ENCODE results near the gene AGAP5. TPM values are rescaled to one million over a fixed set of nuclear protein-coding genes. Genes with fewer than 3 reads are reported as not detected.

AGAP5 gene
- total and polyA plus RNA-seq, 10 of the 15 experiments (the other 5 are each of a cell fraction or from before 2014, with no cell fraction given) = 0.68 to 8.5 (median 6.7) TPM; not detected in 1

- DNase-seq (ENCODE audit: low read depth, low spot score) = peak; percentile 65
- no peaks in the 10 kb centered on the region for H4K20me1 ChIP-seq (ENCODE audit: control insufficient read depth, insufficient read depth)
- peaks cover 25% of the 10 kb centered on the region for H3K4me1 ChIP-seq (ENCODE audit: control insufficient read depth, insufficient read depth, low read length)
- no peaks in the 10 kb centered on the region for H3K27me3 ChIP-seq (replicated peaks in 1 of 2; ENCODE audit: control insufficient read depth in 2 of 2, insufficient read depth in 2 of 2, low read length in 1 of 2)
- ATAC-seq = peak; percentile 70
- no TSS peak for BruUV-seq (replicated peaks)
- intact Hi-C loops (cut with micrococcal nuclease; ENCODE audit: unreplicated experiment) (loop anchor here (10.0 kb wide), 1 partner anchor 134 kb away; the partner anchor contains the start of genes CHCHD1 and ZSWIM8), in situ Hi-C loops (cut with MboI) (no loop called here)
- H3K4me2 ChIP-seq (ENCODE audit: control insufficient read depth, insufficient read depth) = peak overlapping the region; percentile 62
- ChIA-PET CTCF (interaction anchor here (1.2 to 2.0 kb wide), 4 partner anchors 108 to 228 kb away, joined by 4 to 8 read pairs (median 4); no protein-coding TSS in a partner anchor), POLR2A (interaction anchor here (0.6 to 1.7 kb wide), 9 partner anchors 8 to 555 kb away, joined by 3 to 6 read pairs (median 3); no protein-coding TSS in a partner anchor), RAD21 (ENCODE audit: unreplicated experiment) (interaction anchor here (0.7 to 3.5 kb wide), 16 partner anchors 67 to 238 kb away, joined by 3 to 13 read pairs (median 3); partner anchors contain the start of gene SEC24C), SMC1A (ENCODE audit: uncharacterized antibody, unreplicated experiment) (interaction anchor here (0.7 to 4.8 kb wide), 18 partner anchors 11 to 461 kb away, joined by 3 to 23 read pairs (median 3); partner anchors contain the start of genes CHCHD1, SEC24C and USP54)
- no peaks in the 10 kb centered on the region for H3K9me3 ChIP-seq (replicated peaks; ENCODE audit: control insufficient read depth, insufficient read depth, low read length)
- peak overlapping the region; percentile 77 for H3K27ac ChIP-seq (ENCODE audit: control insufficient read depth, insufficient read depth)
- no peak overlapping the region for H3K4me3 ChIP-seq
- FAIRE-seq = peak; percentile 74
- H3K79me2 ChIP-seq (ENCODE audit: control insufficient read depth, insufficient read depth, low read length) = no peaks in the 10 kb centered on the region
- no peaks in the 10 kb centered on the region for H3K36me3 ChIP-seq (ENCODE audit: control insufficient read depth in 2 of 2, insufficient read depth in 2 of 2, low read length in 1 of 2)
- peak overlapping the region; percentile 34; the same call in 1 of the 2 replicates for H3K9ac ChIP-seq (ENCODE audit: control insufficient read depth, insufficient read depth, low read length)
- WGBS (ENCODE audit: insufficient coverage, insufficient replicate concordance, low lambda C conversion rate, missing lambda C conversion rate) = 25% methylated on average over 5 of the region's 5 CpGs
- peak overlapping the region; percentile 61 for H2AFZ ChIP-seq (ENCODE audit: control insufficient read depth, low read depth, low read length)
- TF ChIP-seq SIX5 (IDR thresholded peaks at IDR 0.05; ENCODE audit: low read depth, low read length, severe bottlenecking) (no peak), BACH1 (IDR thresholded peaks at IDR 0.05; ENCODE audit: borderline replicate concordance) (no peak), REST (IDR thresholded peaks at IDR 0.05; ENCODE audit: low read depth, low read length) (no peak), TAF1 (IDR thresholded peaks at IDR 0.05; ENCODE audit: borderline replicate concordance, low read depth, low read length) (no peak), RELB (IDR thresholded peaks at IDR 0.05; ENCODE audit: low read depth) (peak; percentile 70; the same call in 1 of the 2 replicates), ZBTB4 (CRISPR knock-in tag; IDR thresholded peaks at IDR 0.05) (no peak)
- TF ChIP-seq, protein P1, sequence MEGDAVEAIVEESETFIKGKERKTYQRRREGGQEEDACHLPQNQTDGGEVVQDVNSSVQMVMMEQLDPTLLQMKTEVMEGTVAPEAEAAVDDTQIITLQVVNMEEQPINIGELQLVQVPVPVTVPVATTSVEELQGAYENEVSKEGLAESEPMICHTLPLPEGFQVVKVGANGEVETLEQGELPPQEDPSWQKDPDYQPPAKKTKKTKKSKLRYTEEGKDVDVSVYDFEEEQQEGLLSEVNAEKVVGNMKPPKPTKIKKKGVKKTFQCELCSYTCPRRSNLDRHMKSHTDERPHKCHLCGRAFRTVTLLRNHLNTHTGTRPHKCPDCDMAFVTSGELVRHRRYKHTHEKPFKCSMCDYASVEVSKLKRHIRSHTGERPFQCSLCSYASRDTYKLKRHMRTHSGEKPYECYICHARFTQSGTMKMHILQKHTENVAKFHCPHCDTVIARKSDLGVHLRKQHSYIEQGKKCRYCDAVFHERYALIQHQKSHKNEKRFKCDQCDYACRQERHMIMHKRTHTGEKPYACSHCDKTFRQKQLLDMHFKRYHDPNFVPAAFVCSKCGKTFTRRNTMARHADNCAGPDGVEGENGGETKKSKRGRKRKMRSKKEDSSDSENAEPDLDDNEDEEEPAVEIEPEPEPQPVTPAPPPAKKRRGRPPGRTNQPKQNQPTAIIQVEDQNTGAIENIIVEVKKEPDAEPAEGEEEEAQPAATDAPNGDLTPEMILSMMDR (IDR thresholded peaks at IDR 0.05 in 2 of 3, conservative IDR thresholded peaks at IDR 0.05 in 1 of 3; ENCODE audit: control insufficient read depth in 2 of 3, extremely low read depth in 1 of 3, insufficient read depth in 1 of 3, low read depth in 3 of 3, low read length in 3 of 3) = no peak
Measured at GRCh38 chr10:73650537-73651331, 47.2 kb downstream of the AGAP5 start.
